GM23248 (cell line): ENCODE results near the gene CORO2A.

Source experiments
- EZH2 ChIP-seq: fragments of 200-600 bp; sonication (generic); IDR thresholded peaks from 2 replicates; pipeline ENCODE4 v1.6.1; 2018; ENCODE audit warnings: antibody characterized with exemption, mild to moderate bottlenecking; ENCODE audit not compliant: insufficient read depth, poor library complexity, severe bottlenecking
- EZH2phosphoT487 ChIP-seq: fragments of 200-600 bp; sonication (generic); IDR thresholded peaks from 2 replicates; pipeline ENCODE4 v1.6.1; 2018; ENCODE audit warnings: antibody characterized with exemption, moderate library complexity, mild to moderate bottlenecking, low read depth; ENCODE audit not compliant: insufficient read depth

DNA sequence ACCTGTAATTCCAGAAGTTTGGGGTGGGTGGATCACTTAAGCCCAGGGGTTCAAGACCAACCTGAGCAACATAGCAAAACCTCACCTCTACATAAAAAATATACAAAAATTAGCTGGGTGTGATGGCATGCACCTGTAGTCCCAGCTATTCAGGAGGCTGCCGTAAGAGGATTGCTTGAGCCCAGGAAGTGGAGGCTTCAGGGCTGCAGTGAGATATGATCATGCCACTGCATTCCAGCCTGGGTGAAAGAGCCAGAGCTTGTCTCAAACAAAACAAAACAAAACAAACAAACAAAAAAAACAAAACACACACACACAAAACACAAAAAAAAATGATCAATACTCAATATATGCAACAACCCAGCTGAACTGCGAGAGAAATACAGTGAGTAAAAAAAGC lies 44.0 kb downstream of the CORO2A start:
- TF ChIP-seq EZH2 (no peak), EZH2phosphoT487 (no peak)
